CD4-positive, alpha-beta T cell treated with Interleukin-6 for 4 hours (primary cell): ENCODE measurements around the gene TBCC.
"Not testable (repeated sequence)": the region's sequence is repeated elsewhere in the genome, so short reads cannot be mapped to it uniquely, and the experiment has no call there.

Experiments
- DNase-seq: peaks from one replicate; pipeline ENCODE4 v3.0.0-alpha.2; 2020; ENCODE audit warnings: mixed read lengths

TBCC gene

DNA sequence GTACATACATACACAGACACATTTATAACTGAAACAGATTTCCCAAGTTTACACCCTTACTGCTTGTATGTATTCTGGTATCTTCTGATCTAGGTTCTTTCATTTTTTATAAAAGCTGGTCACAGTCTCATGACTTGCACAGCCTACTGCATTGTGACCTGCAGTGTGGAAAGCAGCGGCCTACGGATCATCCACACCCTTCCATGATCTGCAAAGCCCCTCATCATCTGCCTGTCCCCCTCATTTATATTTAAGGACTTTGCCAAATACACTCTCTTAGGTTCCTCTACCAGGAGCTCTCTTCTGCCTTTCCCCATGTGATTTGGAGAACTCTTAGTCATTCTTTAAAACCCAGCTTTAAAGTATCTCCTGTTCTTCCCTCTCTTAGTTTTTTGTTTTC, 23.9 kb upstream of the TBCC start:
- DNase-seq = no peak

DNA sequence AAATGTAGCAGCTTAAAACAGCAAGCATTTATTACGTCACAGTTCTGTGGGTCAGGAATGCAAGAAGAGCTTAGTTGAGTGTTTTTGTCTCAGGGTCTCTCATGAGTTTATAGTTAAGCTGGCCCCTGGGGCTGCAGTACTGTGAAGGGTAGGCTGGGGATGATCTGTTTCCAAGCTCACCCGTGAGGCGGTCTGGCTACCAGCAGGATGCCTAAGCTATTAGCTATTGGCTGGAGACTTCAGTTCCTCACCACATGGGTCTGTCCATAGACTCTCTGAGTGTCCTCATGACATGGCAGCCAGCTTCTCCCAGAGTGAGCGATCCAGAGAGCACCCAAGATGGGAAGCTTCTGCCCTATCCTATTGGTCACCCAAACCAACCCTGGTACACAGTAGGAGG, 23.1 kb upstream of the TBCC start:
- DNase-seq = no peak

DNA sequence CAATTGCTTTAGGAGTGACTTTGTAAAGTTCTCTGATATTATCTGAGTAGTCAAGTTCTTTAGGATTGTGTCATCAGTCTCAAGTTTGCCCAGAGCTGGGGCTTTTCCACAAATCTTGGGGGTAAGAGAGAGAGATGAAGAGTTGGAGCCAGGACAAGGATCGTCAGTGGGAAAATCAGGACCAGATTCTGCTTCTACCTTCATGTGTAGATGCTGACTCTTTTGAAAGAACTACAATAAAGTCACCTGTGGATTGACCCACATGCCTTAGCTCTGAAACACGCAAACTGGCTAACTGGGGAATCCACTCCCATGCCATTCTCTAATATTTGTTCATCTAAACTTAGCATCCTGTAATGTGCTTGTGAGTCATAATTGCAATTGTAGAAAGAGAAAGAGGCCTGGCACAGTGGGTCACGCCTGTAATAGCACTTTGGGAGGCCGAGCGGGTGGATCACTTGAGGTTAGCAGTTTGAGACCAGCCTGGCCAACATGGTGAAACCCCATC, 20.3 kb upstream of the TBCC start:
- no peak for DNase-seq

DNA sequence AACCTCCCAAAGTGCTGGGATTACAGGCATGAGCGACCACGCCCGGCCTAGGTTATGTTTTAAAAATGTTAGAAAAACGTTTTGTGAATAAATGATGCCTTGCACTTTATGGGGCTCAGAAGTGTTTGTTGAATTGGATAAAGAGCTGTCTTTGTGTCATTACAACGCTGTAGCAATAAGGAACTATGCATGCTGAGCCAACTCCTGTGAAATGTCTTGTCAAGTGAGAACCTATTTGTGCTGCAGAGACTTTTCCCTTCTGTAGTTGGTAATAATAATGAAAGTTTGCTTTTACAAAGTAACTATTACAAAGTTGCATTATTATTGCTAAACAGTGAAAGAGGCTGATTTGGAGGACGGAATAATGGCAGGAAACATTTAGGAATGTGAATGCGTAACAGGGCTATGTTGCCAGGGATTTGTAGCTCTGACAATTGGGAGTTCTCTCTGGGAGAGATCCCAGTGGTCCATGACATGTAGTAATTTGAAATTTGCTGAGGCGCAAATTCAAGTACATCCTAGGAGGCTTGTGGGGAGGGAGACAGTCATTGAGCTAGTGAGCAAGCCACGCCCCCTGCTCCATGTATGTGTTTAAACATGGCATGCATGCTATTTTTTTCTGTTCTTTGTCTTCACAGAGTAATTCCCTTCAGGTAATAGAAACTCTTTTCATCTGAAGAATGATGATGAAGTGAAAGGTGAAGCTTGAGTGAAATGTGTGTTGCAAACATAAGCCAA, 19.2 kb upstream of the TBCC start:
- no peak for DNase-seq

DNA sequence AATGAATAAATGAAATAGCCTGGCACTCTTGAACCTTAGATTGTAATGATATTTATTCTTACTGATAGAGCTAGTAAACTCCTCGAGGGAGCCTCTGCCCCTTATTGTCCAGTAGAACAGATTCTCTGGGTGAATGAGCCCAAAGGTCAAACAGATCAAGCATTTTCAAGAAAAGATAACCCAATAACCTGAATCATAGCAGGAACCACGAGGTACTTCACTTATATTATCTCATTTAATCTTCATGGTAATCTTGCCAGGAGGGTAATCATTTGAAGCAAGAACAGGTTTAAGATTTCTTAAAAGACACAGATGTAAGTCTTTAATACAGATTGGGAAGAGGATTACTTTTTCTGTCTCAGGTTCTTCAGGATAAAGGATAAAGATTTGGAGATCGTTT, 17.0 kb upstream of the TBCC start:
- no peak for DNase-seq

DNA sequence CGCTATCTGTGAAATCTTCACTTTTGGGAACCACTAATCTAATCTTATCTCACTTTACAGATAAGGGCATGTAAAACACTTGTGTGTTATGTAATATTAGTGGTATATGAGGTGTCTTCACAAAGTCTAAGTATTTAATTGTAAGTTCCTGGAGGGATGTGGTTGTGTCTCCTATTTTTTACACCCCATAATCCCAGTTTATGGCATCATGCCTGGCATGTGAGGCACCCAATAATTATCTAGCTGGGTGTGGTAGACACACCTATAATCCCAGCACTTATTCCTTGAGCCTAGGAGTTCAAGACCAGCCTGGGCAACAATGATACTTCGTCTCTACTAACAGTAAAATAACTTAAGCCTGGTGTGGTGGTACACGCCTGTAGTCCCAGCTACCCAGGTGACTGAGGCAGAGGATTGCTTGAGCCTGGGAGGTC, 16.5 kb upstream of the TBCC start:
- DNase-seq = no peak

DNA sequence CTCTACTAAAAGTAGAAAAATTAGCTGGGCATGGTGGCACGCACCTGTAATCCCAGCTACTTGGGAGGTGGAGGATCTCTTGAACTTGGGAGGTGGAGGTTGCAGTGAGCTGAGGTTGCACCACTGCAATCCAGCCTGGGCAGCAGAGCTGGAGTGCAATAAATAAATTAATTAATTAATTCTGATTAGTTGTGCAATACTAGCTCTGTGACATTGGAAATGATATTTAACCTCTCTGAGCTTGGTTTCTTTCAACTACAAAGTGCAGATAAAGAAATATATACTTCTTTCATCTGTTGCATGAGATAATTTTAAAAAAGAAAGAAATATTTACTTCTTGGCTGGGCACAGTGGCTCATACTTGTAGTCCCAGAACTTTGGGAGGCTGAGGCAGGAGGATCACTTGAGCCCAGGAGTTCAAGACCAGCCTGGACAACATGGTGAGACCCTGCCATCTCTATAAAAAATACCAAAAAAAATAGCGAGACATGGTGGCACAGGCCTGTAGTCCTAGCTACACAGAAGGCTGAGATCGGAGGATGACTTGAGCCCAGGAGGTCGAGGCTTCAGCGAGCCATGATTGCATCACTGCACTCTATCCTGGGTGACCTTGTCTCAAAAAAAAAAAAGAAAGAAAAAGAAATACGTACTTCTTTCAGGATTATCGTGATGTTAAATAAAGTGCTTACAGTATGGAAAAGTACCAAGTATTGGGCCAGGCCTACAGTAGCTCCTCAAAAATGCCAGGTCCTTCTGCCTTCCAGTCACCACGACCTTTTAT, 15.6 kb upstream of the TBCC start:
- no peak for DNase-seq

DNA sequence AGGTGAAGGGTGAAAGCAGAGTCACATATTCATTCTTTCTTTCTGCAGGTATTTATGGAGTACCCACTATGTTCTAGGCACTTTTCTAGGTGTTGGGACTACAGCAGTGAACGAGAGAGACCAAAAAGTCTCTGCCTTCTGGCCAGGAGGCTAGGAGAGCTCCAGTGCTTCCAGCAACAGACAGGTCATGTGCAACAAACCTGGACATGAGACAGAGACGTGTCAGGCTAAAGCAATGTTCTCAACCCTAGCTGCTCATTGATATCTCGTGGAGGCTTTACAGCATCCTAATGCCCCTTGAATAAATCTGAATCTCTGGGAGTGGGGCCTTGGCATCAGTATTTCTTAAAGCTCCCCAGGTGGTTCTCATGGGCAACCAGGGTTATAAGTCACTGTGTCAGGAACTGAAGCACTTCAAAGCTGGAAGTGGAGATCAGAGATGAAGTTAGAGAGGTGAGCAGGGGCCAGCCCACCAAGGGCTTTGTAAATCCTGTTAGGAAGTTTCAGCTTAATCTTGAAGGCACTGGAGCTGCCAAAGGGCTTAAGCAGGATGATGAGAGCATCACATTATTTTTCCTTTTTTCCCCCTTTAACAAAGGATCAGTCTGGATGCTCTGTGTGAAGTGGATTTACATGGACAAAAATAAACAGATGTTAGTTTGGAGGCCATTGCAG, 13.0 kb upstream of the TBCC start:
- no peak for DNase-seq

DNA sequence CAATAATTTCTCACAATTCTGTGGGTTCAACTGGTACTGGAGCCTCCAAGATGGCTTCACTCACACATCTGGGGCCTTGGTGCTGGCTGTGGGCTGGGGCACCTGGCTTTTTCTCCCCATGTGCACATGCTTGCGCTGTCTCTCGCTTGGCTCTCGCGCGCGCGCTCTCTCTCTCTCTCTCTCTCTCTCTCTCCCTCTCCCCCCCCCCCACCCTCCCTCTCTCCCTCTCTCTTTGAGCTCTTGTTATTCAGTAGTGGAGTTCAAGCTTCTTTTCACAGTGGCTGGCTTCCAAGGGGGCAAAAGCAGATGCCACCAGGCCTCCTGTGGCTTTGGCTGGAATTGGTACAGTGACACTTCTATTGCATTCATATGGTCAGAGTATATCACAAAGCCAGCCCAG, 10.8 kb upstream of the TBCC start:
- no peak for DNase-seq

DNA sequence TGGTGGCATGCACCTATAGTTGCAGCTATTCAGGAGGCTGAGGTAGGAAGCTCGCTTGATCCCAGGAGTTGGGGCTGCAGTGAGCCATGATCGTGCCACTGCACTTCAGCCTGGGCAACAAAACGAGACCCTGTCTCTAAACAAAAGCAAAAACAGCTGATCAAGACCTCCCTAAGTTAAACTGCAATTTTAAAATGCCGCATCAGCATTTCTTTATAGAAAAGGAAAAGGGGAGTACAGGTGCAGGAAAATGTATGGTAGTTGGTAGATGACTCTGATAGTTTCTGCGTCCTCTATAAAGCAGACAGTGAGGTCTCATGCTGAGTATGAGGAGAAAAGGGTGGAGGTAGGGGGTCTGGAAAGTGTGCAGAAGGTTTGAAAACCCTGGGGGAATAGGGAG, 8.9 kb upstream of the TBCC start:
- DNase-seq = no peak

DNA sequence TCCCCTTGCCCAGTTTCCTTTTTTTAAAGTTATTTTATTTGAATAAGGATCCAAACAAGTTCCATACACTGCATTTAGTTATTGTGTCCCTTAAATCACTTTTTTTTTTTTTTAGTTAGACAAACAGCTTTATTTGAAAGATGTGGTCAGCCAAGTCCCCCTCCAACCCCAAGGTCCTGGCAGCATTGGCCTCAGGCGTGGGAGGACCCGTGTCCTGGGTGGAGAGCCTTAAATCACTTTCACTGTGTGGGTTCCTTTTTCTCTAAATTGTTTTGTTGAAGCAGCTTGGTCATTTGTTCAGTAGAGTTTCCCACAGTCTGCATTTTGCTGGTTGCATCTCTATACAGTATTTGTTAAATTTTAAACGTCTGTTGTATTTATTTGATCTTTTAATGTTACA, 5.2 kb upstream of the TBCC start:
- no peak for DNase-seq

DNA sequence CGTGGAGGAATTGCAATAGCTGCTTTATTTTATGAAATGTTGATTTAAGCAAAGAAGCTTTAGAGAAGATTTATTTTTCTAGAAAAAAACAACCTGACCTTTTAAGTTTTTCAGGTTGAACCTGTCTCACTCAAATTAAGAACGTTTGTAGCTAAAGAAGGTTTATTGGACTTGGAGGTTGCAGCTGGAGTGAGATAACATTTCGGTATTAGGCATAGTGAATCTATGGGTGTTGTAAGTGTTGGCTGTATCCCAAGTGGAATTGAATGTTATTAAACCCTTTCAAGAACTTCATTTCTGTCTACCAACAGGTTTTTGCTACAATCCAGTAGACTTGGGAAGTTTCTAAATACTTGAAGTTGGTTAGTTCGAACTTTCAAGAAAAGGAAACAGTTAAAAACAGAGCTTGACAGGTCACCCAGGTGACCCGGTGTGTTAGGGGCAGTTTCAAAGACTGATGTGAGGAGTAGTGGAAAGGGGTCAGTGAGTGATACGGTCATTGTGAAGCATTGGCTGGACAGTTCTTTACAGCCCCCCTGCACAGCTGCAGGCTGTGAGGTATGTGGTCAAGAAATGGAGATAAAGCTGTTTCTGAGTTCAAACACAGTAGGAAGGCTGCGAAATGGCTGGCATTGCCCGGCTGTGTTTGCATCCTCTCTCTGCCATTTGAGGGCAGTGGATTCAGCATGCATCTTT, 2.4 kb upstream of the TBCC start:
- no peak for DNase-seq

DNA sequence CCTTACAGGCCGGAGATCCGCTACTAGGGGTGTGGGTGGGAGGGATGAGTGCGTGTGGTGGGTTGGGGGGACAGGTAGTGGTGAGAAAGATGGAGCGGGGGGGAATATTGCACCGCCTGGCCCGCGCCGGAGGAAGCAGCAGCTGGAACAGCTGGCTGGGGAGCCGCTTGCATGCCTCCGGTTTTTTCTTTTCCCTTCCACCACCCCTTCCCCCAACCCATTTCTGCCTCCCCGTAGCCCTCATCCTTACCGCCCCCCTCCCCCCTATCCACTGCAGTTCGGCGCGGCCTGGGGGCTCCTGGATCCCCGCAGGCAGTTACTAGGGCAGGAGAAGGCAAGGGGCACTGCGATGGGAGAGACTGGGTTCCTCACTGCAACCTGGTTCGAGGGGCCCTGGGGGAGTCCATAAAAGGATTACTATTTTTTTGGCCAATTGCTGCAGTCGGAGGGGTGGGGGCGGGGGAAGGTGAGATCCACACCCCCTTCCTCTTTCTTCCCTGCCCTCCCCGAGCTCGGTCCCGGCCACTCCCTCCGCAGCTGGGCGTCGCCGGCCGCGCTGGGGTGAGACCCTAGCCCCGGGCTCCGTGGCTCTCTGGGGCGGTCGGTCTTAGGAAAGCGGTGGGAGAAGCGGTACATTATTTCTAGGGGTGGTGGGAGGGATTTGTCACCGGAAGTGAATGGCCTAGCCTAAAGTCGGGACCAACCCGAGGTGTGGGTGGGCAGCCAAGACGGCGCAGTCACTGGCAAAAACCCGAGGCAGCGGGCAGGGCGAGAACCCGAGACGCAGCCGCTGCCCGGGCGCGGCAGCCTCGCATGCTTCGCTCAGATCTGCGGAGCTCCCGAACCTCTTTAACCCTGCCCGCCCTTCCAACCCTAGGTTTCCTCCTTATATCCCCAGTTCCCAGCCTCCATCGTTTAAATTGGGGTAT, 824 bp upstream of the TBCC start:
- peak; percentile 87 for DNase-seq

DNA sequence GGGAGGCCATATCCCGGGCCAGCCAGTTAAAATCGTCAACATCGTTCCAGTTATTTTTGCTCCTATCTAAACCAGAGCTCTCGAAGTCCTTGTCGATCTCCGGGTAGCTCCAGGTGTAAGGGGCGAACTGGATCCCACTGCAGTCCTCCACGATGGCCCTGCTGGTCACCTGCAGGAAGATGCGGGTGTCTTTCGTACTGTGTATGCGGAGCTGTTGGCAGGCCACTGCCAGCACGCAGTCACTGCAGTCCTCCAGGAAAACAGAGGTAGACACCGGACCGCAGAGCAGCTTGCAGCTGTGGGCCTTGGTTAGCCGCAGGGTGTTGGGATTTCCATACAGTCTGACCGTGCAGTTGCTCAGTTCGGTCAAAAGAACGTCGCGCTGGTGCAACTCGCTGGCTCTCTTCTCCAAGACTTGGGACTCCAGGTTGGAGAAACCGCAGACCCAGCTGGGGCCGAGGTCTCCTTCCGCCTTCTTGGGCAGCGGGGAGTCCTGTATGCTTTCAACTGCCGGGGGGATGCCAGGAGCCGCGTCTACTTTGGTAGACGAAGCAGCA, 742 bp downstream of the TBCC start:
- DNase-seq = no peak

DNA sequence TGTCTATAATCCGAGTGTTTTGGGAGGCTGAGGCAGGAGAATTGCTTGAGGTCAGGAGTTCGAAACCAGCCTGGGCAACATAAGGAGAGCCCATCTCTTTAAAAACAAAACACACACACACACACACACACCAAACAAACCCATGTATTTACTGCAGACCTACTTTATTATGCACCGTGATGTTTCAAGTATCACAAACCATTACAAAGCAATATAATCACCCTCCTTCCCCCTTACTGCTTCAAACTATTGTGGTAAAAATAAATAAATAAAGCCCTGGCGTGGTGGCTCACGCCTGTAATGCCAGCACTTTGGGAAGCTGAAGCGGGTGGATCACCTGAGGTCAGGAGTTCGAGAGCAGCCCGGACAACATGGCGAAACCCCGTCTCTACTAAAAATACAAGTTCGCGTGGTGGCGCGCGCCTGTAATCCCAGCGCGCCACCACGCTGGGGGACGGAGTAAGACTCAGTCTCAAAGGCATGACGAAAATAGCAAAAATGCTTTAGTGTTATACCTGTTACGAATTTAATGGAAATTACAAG, 1.5 kb downstream of the TBCC start:
- no peak for DNase-seq

DNA sequence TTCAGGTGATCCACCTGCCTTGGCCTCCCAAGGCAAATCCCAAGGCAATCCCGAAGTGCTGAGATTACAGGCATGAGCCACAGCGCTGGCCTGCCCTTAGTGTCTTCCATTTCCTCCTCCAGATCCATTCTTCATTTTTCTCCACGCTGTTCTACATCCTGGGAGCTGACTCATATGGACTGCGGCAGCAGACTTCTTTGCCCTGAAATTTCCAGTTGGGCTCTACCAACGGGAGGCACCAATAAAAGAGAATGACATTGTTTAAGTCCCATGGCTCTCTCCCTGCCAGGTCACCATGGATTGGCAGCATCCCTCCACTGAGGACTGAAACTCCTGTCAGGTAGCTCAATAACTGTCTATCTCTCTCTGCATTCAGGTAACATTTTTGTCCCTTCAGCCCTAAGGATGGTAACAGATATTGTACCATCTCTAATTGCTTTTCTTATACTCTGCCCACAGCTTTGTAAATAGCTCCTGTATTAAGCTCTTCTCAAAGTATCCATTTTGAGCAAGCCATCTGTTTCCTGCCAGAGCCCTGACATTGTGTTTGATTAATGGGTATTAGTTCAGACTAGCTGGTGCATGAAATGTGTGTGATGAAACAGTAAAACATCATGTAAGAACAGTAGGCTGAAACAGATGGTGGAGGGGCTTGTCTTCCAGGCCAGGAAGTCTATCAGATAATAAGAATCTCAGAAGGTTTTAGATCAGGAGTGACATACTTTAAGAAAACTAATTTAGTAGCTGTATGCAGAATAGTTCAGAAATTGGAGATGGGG, 3.6 kb downstream of the TBCC start:
- no peak for DNase-seq

DNA sequence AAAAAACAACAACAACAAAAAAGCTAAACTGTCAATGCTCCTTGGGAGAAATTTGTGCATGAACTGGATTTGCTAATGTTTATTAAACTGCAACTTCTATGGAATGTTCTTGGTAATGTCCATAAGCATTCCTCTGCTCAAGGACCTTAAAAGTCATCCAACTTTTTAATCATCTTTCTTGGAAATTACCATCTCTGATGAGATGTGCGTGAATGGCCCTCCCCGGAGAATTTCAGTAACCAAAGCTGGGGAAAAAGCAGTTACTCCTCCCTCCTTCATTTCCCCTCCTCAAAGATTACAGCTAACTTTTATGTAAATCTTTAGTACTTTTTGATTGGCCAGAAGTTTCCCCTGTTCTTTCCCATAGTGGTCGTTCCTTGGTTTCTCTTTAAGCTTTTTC, 5.2 kb downstream of the TBCC start:
- DNase-seq = no peak

DNA sequence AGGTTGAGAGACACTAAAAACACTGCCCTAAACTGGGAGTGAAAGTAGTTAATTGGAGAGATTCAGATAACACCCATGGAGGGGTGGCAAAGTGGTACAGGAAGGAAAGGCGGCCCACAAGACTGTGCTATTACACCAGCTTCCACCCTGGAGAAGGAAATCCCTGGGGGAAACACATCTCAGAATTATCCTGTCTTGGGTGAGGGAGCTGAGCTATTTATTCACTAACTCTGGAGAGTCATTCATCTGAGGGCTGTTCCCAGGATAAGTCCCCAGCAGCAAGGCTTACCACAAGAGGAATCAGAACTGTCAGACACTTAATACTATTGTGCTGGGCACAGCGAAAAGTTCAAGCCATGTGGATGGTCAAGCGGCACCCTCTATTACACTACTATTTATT, 9.9 kb downstream of the TBCC start:
- DNase-seq = no peak

DNA sequence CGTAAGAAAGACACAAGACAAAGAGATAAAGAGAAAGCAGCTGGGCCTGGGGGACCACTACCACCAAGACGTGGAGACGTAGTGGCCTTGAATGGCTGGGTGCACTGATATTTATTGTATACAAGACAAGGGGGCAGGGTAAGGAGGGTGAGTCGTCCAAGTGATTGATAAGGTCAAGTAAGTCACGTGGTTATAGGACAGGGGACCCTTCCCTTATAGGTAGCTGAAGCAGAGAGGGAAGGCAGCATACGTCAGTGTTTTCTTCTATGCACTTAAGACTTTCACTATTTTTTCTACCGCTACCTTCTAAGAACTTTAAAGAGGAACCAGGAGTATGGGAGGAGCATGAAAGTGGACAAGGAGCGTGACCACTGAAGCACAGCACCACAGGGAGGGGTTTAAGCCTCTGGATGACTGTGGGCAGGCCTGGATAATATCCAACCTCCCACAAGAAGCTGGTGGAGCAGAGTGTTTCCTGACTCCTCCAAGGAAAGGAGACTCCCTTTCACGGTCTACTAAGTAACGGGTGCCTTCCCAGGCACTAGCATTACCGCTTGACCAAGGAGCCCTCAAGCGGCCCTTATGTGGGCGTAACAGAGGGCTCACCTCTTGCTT, 11.9 kb downstream of the TBCC start:
- not testable (repeated sequence) for DNase-seq

DNA sequence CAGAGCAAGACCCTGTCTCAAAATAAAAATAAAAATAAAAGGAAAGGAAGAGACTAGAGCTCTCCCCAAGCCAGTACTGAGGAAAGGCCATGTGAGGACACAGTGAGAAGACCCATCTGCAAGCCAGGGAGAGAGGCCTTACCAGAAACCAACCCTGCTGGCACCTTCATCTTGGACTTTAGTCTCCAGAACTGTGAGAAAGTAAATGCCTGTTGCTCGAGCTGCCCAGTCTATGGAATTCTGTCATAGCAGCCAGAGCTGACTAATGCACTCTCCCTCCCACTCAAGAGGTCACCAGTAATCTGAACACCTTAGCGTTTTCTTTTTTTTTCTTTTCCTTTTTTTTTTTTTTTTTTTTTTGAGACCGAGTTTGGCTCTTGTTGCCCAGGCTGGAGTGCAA, 16.2 kb downstream of the TBCC start:
- DNase-seq = no peak
